H1 (cell line): ENCODE results near the gene RAPGEF1. TPM values are rescaled to one million over a fixed set of nuclear protein-coding genes. Genes with fewer than 3 reads are reported as not detected.

Source experiments
- BACH1 ChIP-seq: IDR thresholded peaks from 2 replicates; pipeline ENCODE4 v1.6.1; 2012; ENCODE audit warnings: low read length, improper control_type of control experiment
- BCL11A ChIP-seq, 2 experiments: IDR thresholded peaks; one replicate each; pipeline ENCODE4 v1.6.1; 2011; ENCODE audit warnings: low read depth in 2 of 2, low read length in 2 of 2, mild to moderate bottlenecking in 2 of 2
- CHD2 ChIP-seq: IDR thresholded peaks from 2 replicates; pipeline ENCODE4 v1.6.1; 2012; ENCODE audit warnings: low read length, improper control_type of control experiment
- CTBP2 ChIP-seq: IDR thresholded peaks from 2 replicates; pipeline ENCODE4 v1.7.0; 2011; ENCODE audit warnings: borderline replicate concordance, mild to moderate bottlenecking, moderate library complexity, mixed read lengths, low read length; ENCODE audit not compliant: insufficient read depth, insufficient read length
- EGR1 ChIP-seq: IDR thresholded peaks from 2 replicates; pipeline ENCODE4 v1.6.1; 2011; ENCODE audit warnings: low read depth, low read length, borderline replicate concordance
- EP300 ChIP-seq, 2 experiments: IDR thresholded peaks; 1 replicate in 1 of 2; 2 replicates in 1 of 2; pipeline ENCODE4 v1.6.1; 2011 to 2012; ENCODE audit warnings: low read depth in 2 of 2, low read length in 2 of 2, mild to moderate bottlenecking in 2 of 2, borderline replicate concordance in 1 of 2, inconsistent platforms in 1 of 2, moderate library complexity in 1 of 2
- GTF2F1 ChIP-seq: IDR thresholded peaks from 2 replicates; pipeline ENCODE4 v1.6.1; 2012; ENCODE audit warnings: low read depth, low read length, improper control_type of control experiment, borderline replicate concordance
- JUN ChIP-seq: IDR thresholded peaks from 2 replicates; pipeline ENCODE4 v1.6.1; 2011; ENCODE audit warnings: low read depth, mild to moderate bottlenecking, improper control_type of control experiment, low read length
- JUND ChIP-seq: IDR thresholded peaks from 2 replicates; pipeline ENCODE4 v1.6.1; 2011; ENCODE audit warnings: mild to moderate bottlenecking, improper control_type of control experiment, low read length
- KDM5A ChIP-seq: fragments of 200-600 bp; IDR thresholded peaks from 2 replicates; pipeline ENCODE4 v1.7.1; 2012; ENCODE audit warnings: mild to moderate bottlenecking, low read length, inconsistent platforms, mixed read lengths
- PHF8 ChIP-seq: fragments of 200-600 bp; sonication (generic); conservative IDR thresholded peaks from 2 replicates; pipeline ENCODE4 v1.7.1; 2012; ENCODE audit warnings: low read depth, mild to moderate bottlenecking, inconsistent platforms, low read length, moderate library complexity
- POLR2A ChIP-seq, 2 experiments: IDR thresholded peaks; 1 replicate in 1 of 2; 2 replicates in 1 of 2; pipeline ENCODE4 v1.6.1; 2011; ENCODE audit warnings: low read depth in 2 of 2, low read length in 2 of 2, mild to moderate bottlenecking in 2 of 2; ENCODE audit errors: control extremely low read depth in 1 of 2
- RAD21 ChIP-seq, 2 experiments: IDR thresholded peaks in 1 of 2; conservative IDR thresholded peaks in 1 of 2; 2 replicates each; pipeline ENCODE4 v1.6.1; 2011; ENCODE audit warnings: low read depth in 2 of 2, low read length in 2 of 2, improper control_type of control experiment in 1 of 2, inconsistent platforms in 1 of 2, mild to moderate bottlenecking in 1 of 2, moderate library complexity in 1 of 2
- RFX5 ChIP-seq: IDR thresholded peaks from 2 replicates; pipeline ENCODE4 v1.6.1; 2011; ENCODE audit warnings: low read depth, low read length, improper control_type of control experiment, borderline replicate concordance
- RNF2 ChIP-seq: fragments of 200-900, 300-1000 bp; sonication (generic); IDR thresholded peaks from 2 replicates; pipeline ENCODE4 v1.7.1; 2016; ENCODE audit warnings: borderline replicate concordance, low read depth, mild to moderate bottlenecking, antibody characterized with exemption, low read length; ENCODE audit not compliant: poor library complexity, severe bottlenecking; ENCODE audit errors: missing control alignments
- SAP30 ChIP-seq: fragments of 300-600 bp; sonication (generic); IDR thresholded peaks from 2 replicates; pipeline ENCODE4 v1.7.1; 2012; ENCODE audit warnings: low read length, moderate library complexity, mild to moderate bottlenecking, inconsistent platforms; ENCODE audit not compliant: insufficient read depth, insufficient replicate concordance
- SP1 ChIP-seq: IDR thresholded peaks from 2 replicates; pipeline ENCODE4 v1.6.1; 2011; ENCODE audit warnings: low read depth, low read length
- SP2 ChIP-seq: IDR thresholded peaks from 2 replicates; pipeline ENCODE4 v1.6.1; 2012; ENCODE audit warnings: mild to moderate bottlenecking, low read length, inconsistent platforms
- SRF ChIP-seq: IDR thresholded peaks from 2 replicates; pipeline ENCODE4 v1.6.1; 2011; ENCODE audit warnings: mild to moderate bottlenecking, low read depth, low read length, moderate library complexity
- TBP ChIP-seq: IDR thresholded peaks from 2 replicates; pipeline ENCODE4 v1.6.1; 2011; ENCODE audit warnings: low read depth, low read length, improper control_type of control experiment
- TEAD4 ChIP-seq: IDR thresholded peaks from 2 replicates; pipeline ENCODE4 v1.6.1; 2012; ENCODE audit warnings: low read depth, low read length, inconsistent platforms, mixed read lengths
- YY1 ChIP-seq: IDR thresholded peaks from 2 replicates; pipeline ENCODE4 v1.6.1; 2011; ENCODE audit warnings: low read depth, mild to moderate bottlenecking, low read length
- polyA plus RNA-seq, 7 experiments: library from polyadenylated mRNA; depleted of rRNA in 3 of 7; stranded (reverse) in 5 of 7; unstranded in 2 of 7; fragments of >200 nt in 5 of 7; fragments of 200-250 nt in 2 of 7; gene quantifications; 1 replicate in 5 of 7; 2 replicates in 1 of 7; 4 replicates in 1 of 7; pipeline versions ENCODE4 v1.2.1 to v1.2.3, GENCODE V29; 2011 to 2013; ENCODE audit warnings: missing spikeins in 2 of 7, mixed read lengths in 2 of 7
- total RNA-seq: library from RNA; stranded (reverse); fragmentation: NEBNext Ultra II Directional; extraction: Animal tissue kit (Norgen Biotek cat#: 25700); gene quantifications from 2 replicates; pipeline ENCODE4 v1.2.1, GENCODE V29; 2021
- TF ChIP-seq, protein P1 (sequence below): IDR thresholded peaks from 2 replicates; pipeline ENCODE4 v1.6.1; 2012; ENCODE audit warnings: inconsistent platforms
- TF ChIP-seq, protein P2 (sequence below): IDR thresholded peaks from 2 replicates; pipeline ENCODE4 v1.6.1; 2011; ENCODE audit warnings: low read depth, mild to moderate bottlenecking, low read length; ENCODE audit not compliant: insufficient read depth

Gene RAPGEF1
- total and polyA plus RNA-seq, 2 of the 8 experiments (the other 6 are each of a cell fraction or from before 2014, with no cell fraction given): 29.7 to 78.9 TPM

DNA sequence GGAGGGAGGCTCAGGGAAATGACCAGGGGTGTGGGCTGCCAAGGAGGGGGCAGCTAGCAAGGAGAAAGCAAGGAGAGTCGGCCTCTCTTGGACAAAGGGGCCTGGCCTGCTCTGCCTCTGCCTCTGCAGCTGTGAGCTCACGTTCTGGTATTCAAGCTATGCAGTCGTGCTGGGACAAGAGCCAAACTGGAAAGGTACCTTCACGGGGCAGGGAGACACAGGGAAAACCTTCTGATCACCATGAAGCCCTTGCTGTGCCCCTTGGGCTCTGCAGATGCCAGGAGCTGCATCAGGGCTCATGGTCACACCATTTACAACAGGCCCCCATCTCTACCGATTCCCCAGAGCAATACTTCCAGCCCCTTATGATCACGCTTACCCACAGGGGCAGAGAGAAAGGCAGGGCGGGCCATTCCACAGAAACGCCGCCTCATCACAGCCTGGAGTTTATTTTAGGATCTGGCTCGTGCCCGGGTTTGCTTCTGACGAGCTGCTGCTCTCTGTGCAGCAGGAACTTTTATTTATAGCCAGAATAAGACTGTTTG lies 131.3 kb downstream of the RAPGEF1 start (continued):
- TF ChIP-seq TBP: peak; percentile 49; the same call in 1 of the 2 replicates
- TF ChIP-seq GTF2F1: no peak
- TF ChIP-seq SP1: peak; percentile 73; the same call in 1 of the 2 replicates
- TF ChIP-seq SP2: no peak
- TF ChIP-seq RFX5: no peak
- peak; percentile 86 for TF ChIP-seq JUN
- peak in 1 of 2 experiments; percentile 67; a peak in 1 of 3 replicates for TF ChIP-seq EP300 (IDR thresholded peaks at IDR 0.05; ENCODE audit: borderline replicate concordance in 1 of 2, low read depth in 2 of 2, low read length in 2 of 2)
- TF ChIP-seq RNF2: no peak
- no peak for TF ChIP-seq SAP30
- no peak; a peak in 3 of 4 replicates for TF ChIP-seq RAD21 (IDR thresholded peaks at IDR 0.05 in 1 of 2, conservative IDR thresholded peaks at IDR 0.05 in 1 of 2; ENCODE audit: low read depth in 2 of 2, low read length in 2 of 2)
- no peak for TF ChIP-seq YY1
- peak; percentile 62; the same call in 1 of the 2 replicates for TF ChIP-seq JUND
- TF ChIP-seq TEAD4: peak; percentile 99
- no peak for TF ChIP-seq CTBP2
- TF ChIP-seq EGR1: no peak
- TF ChIP-seq, protein P1, sequence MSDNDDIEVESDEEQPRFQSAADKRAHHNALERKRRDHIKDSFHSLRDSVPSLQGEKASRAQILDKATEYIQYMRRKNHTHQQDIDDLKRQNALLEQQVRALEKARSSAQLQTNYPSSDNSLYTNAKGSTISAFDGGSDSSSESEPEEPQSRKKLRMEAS: peak; percentile 42; the same call in 1 of the 2 replicates
- TF ChIP-seq POLR2A (IDR thresholded peaks at IDR 0.05; ENCODE audit: control extremely low read depth in 1 of 2, low read depth in 2 of 2, low read length in 2 of 2): peak in 1 of 2 experiments; percentile 64; a peak in 2 of 3 replicates
- TF ChIP-seq PHF8: no peak
- TF ChIP-seq KDM5A: no peak
- no peak for TF ChIP-seq CHD2
- TF ChIP-seq, protein P2, sequence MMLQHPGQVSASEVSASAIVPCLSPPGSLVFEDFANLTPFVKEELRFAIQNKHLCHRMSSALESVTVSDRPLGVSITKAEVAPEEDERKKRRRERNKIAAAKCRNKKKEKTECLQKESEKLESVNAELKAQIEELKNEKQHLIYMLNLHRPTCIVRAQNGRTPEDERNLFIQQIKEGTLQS: no peak
- no peak for TF ChIP-seq SRF
- no peak for TF ChIP-seq BACH1
- TF ChIP-seq BCL11A (IDR thresholded peaks at IDR 0.05; ENCODE audit: low read depth in 2 of 2, low read length in 2 of 2): no peak
